ENCODE results near the gene MLPH. TPM values are rescaled to one million over a fixed set of nuclear protein-coding genes. Genes with fewer than 3 reads are reported as not detected.

MLPH gene
- total RNA-seq, 1 donor from 2014 or later = 423 TPM

DNA sequence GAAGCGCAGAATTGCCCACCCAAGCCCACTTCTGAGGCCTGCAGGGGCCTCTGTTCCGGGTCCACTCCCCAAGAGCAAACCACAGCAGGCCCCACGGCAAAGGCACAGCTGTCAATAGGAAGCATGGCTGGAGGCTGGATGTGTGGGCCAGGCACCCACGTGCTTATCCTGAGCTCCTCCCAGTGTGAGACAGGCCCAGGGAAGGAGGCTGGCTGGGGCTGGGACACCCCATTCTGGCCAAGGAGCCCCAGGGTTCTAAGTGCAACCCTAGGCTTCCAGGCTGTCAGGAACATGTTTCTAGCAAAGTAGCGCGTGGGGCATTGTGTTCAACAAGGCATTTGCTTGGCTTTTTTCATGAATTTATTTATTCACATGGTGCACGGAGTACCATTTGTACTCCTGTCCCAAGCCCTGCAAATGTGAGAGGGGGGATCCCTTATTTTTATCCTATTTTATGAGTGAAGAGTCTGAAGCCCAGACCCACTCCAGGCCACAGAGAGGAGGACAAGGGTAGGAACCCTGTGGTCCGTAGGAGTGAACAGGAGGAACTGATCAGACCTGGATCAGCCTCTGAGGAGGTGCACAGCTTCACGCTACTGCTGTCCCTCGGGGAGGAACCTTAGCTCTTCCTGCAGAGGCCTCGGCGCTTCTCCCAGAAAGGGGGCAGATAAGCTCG, 109.6 kb downstream of the MLPH start:
- DNase-seq = no peak
- no peaks in the 10 kb centered on the region for H3K36me3 ChIP-seq
- intact Hi-C loops (cut with DNase I) = no loop called here
- H3K4me1 ChIP-seq = no peaks in the 10 kb centered on the region
- no peak overlapping the region for H3K27ac ChIP-seq
- no peaks in the 10 kb centered on the region for H3K27me3 ChIP-seq
- no peak for ATAC-seq
- TF ChIP-seq, protein P1, sequence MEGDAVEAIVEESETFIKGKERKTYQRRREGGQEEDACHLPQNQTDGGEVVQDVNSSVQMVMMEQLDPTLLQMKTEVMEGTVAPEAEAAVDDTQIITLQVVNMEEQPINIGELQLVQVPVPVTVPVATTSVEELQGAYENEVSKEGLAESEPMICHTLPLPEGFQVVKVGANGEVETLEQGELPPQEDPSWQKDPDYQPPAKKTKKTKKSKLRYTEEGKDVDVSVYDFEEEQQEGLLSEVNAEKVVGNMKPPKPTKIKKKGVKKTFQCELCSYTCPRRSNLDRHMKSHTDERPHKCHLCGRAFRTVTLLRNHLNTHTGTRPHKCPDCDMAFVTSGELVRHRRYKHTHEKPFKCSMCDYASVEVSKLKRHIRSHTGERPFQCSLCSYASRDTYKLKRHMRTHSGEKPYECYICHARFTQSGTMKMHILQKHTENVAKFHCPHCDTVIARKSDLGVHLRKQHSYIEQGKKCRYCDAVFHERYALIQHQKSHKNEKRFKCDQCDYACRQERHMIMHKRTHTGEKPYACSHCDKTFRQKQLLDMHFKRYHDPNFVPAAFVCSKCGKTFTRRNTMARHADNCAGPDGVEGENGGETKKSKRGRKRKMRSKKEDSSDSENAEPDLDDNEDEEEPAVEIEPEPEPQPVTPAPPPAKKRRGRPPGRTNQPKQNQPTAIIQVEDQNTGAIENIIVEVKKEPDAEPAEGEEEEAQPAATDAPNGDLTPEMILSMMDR (IDR thresholded peaks at IDR 0.05) = no peak
- no peak overlapping the region for H3K4me3 ChIP-seq
- H3K9me3 ChIP-seq = no peaks in the 10 kb centered on the region

DNA sequence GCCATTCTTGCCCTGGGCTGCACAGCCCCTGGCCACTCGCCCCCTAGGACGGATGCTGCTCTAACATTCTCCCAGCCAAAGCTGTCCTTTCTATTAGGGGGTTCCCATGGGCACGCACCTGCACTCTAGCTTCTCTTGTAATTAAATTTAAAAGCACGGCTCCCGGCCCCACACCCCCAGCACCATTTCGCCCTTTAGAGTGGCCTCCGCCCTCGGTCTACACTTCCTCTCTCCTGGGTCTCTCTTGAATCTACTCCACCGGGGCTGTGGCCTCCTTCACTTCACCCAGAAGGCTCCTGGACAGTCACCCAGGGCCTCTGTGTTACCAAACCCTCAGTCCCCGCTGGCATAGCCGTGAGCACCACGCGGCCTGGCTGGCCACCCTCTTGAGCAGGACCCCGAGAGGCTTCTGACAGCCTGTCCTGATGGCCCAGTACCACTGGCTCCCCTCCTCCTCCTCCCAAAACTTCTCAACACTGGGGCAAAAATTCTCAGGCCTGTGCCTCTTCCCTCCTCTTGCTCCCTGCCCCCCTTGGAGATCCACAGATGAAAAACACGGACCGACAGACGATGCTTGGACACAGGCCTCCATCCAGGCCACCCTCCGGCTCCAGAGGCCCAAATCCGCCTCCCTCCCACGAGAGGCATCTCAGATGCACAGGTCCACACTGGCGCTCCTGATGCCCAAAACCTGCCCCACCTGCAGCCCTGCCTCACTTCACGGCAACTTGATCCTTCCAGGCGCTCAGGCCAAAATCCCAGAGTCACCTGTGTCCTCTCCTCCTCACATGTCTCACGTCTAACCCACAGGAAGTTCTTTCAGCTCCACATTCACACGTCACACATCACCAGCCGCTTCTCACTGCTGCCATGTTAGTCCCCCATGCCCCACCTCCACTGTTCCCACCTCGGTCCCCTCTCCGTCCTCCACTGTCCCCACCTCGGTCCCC, 110.4 kb downstream of the MLPH start:
- Histone ChIP-seq H3K4me3 (no peak overlapping the region), H3K36me3 (no peaks in the 10 kb centered on the region), H3K9me3 (no peaks in the 10 kb centered on the region), H3K4me1 (no peaks in the 10 kb centered on the region), H3K27me3 (no peaks in the 10 kb centered on the region), H3K27ac (no peak overlapping the region)
- ATAC-seq = no peak
- DNase-seq = no peak
- intact Hi-C loops (cut with DNase I) = no loop called here
- TF ChIP-seq, protein P1 (IDR thresholded peaks at IDR 0.05) = no peak

DNA sequence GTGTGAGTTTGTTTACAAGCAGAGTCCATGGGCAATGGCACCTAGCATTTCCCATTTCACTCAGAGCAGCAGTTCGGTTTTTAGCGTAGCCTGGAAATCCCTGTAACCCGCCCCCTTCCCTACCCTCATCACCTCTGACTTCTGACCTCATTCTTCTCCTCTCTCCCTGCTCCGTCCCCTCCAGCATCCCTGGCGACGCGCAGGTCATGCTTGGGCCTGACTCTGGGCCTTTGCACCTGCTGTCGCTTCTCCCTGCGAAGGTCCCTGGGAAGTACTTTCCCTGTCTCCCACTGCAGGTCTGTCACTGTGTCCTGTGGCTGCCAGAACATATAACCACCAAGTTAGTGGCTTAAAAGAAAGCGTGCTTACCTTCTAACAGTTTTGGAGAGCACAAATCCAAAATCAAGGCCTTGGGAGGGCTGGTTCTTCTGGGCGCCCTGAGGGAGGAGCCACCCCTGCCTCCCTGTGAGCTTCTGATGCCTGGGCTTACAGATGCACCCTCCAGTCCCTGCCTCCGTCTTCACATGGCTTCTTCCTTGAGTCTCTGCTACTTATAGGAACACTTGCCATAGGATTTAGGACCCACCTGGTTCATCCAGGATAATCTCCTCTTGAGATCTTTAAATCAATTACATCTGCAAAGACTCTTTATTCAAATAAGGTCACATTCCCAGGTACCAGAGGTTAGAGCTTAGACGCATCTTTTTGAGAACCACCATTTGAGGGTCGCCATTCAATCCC, 111.6 kb downstream of the MLPH start:
- intact Hi-C loops (cut with DNase I) = no loop called here
- Histone ChIP-seq H3K4me3 (no peak overlapping the region), H3K4me1 (peaks cover 5% of the 10 kb centered on the region), H3K27ac (no peak overlapping the region), H3K9me3 (no peaks in the 10 kb centered on the region), H3K27me3 (no peaks in the 10 kb centered on the region), H3K36me3 (no peaks in the 10 kb centered on the region)
- no peak for ATAC-seq
- DNase-seq = no peak
- TF ChIP-seq, protein P1 (IDR thresholded peaks at IDR 0.05) = no peak

DNA sequence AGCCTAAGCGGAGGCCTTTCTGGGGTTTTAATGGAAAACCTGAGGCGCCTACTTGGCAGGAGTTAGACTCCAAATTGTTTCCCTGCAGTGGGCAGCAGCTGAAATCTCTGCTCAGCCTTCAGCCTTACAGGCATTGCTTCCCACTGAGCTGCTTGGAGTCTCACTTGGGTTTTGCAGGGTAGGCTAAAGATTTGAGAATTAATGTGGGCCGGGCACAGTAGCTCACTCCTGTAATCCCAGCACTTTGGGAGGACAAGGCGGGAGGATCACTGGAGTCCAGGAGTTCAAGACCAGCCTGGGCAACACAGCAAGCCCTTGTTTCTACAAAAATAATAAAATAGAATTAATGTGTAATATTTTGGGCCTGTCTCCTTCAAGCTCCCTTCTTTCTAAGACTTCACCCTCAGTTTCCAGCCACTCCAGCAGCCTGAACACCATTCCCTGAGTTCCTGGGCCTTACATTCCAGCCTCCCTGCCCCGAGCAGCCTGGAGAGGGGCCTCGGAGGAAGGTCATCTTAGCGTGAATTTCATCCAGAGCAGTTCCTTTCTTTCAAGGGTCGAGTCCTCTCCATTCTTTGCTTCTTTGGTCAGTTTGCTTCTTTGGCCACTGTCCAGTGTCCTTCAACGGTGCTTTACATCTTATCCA, 112.5 kb downstream of the MLPH start:
- Histone ChIP-seq H3K27me3 (no peaks in the 10 kb centered on the region), H3K27ac (peak overlapping the region; percentile 63), H3K4me3 (peak overlapping the region; percentile 37), H3K9me3 (no peaks in the 10 kb centered on the region), H3K36me3 (no peaks in the 10 kb centered on the region), H3K4me1 (peaks cover 12% of the 10 kb centered on the region)
- DNase-seq (no peak), ATAC-seq (no peak)
- intact Hi-C loops (cut with DNase I) = no loop called here
- TF ChIP-seq, protein P1 (IDR thresholded peaks at IDR 0.05) = no peak

DNA sequence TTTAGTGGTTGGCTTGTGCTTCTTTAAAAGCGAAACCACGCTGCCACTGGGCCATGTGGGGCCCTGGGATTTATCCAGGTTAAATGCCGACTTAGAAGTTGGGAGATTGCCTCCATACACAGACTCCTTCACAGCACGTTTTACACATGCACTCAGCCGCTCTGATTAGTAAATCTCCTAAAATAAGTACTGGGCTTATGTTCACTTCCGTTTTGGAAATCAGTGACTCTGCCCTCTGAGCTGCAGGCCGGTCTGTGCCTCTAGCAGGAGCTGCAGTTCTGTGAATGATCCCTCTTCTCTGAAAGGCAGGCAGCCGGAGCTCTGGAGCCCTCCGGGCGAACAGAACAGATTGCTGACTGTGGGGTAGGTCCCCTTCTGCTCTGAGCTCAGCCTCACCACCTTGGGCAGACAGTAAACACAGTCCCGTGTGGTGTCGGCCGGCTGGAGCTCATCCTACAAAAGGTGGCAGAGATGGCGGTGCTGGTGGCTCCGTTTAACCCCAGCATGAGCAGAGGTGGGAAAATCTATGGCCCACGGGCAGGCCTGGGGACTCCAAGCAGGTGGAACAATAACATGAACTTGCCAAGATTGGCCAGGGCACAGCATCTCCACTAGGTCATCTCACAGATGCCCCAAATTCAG, 113.3 kb downstream of the MLPH start:
- H3K36me3 ChIP-seq = no peaks in the 10 kb centered on the region
- H3K4me1 ChIP-seq = peaks cover 12% of the 10 kb centered on the region
- H3K27me3 ChIP-seq = no peaks in the 10 kb centered on the region
- intact Hi-C loops (cut with DNase I) = no loop called here
- DNase-seq (no peak), ATAC-seq (peak; percentile 51)
- TF ChIP-seq, protein P1 (IDR thresholded peaks at IDR 0.05) = peak; percentile 21
- no peaks in the 10 kb centered on the region for H3K9me3 ChIP-seq
- H3K27ac ChIP-seq = peak overlapping the region; percentile 63
- peak overlapping the region; percentile 37 for H3K4me3 ChIP-seq
